ENCODE results near the gene OTUD1.

- TF ChIP-seq CTCF (IDR thresholded peaks at IDR 0.05) (no peak), POLR2A (IDR thresholded peaks at IDR 0.05) (no peak)
Observed at GRCh38 chr10:23437963-23438546, 820 bp upstream of the OTUD1 start.
